GM21786 (cell line): Measurements from ENCODE around the gene AUTS2.

Experiments
- ATAC-seq: cut with Tn5 transposase; IDR thresholded peaks from one replicate; pipeline ENCODE4 v1.9.1; 2021; ENCODE audit not compliant: unreplicated experiment

Gene AUTS2

DNA sequence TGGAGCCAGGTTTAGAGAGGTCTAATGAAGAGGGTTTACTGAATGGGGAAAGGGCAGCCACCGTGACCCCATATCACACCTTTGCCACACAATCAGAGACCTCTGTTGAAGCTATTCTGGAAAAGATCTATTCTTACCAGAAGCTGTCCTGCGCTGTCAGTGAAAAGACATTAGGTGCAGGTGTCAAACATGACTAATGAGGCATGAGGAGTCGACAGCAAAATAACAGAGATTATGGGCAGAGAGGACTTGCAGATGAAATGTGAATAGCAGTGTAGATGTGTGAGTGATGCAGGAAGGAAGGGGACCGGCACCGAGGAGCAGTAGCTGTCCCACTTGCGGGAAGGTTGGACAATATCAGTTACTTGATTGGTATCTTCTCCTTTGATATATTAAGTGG is 906.0 kb downstream of the AUTS2 start:
- no peak for ATAC-seq

DNA sequence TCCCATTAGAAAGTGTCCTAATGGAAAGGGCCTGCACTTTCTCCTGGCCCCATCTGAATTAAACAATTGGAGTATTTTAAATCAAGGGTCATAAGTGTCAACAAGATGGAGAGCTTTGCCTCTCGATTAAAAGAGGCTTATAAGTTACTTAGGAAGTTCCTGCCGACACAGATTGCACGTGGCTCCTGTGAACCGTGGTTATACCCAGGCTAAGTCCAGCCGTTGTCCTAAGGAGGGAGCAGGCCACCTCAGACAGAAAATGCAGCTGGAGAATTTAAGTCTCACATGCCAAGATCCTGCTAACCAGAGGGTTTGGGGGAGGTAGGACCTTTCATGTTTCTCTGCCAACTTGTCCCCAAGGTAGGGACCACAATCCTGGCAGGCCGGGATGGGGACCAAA is 907.2 kb downstream of the AUTS2 start:
- ATAC-seq: no peak

DNA sequence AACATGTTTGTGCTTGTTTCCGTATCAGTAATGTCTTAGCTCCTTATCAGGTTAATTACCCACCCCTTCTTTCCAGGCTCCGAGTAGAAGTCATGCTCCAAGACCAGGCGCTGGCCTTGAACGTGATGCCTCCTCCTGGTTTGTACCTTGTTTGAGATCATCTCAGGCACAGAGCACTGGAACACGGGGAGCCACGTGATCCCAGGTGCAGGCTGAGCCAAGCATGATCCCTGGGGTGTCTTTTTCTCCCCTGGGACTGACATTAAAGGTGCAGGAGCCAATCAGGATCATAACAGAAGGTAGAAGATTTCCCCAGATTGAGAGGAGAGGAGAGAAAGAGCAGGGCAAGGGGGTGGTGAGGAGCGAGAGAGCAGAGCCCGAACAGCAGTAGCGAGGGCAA is 907.6 kb downstream of the AUTS2 start:
- no peak for ATAC-seq

DNA sequence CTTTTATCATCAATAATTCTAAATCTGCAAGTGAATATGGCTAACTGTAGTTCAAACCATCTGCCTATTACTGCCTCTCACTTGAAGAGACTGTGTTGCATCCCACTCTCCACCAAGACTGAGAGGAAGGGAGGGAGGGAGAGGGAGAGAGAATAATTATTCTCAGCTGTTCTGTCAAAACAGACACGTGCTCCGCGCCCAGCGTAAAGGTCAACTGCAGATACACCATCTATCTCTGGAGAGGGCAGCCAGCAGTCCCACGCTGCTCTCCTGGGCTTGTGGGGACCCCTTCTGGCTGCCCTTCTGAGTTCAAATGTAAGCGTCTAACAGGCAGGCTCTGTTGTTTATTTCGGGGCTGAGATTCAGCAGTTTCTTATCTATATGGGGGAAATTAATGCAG is 908.2 kb downstream of the AUTS2 start:
- ATAC-seq: no peak

DNA sequence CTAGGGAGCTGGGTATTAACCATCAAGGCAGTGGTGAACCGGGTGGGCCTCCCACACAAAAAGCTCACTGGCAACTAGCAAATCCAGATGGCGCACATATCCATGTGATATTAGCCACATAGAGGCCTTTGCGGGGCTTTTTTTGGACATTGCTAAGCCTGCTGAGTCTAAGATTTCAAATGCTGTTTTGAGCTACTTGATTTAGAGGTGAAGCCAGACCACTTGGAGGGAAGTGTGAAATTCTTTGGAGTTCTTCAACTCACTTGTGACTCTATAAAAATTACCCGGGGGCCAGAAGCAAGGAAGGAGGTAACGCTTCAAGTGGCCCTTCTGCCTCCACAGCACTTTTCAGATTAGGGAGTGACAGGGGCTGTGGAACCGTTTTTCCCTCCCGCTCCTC is 913.9 kb downstream of the AUTS2 start:
- no peak for ATAC-seq

DNA sequence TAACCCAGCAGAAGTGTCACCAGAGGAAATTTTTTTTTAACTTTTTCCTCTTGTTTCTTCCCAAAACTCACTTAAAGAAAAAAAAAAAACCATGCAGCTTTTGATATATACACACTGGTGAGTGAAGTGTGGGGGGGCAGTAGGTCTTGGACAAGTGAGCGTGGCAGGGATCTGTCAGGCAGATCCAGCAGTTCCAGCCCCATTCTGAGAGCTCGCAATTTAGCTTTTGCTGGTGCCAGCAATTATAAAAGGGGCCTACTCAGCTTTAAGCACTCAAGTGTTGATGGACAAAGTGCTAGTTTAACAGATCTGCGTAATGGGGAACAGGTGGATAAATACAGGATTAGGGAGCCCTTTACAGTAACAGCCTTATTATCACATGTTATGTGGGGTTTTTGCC is 914.5 kb downstream of the AUTS2 start:
- no peak for ATAC-seq

DNA sequence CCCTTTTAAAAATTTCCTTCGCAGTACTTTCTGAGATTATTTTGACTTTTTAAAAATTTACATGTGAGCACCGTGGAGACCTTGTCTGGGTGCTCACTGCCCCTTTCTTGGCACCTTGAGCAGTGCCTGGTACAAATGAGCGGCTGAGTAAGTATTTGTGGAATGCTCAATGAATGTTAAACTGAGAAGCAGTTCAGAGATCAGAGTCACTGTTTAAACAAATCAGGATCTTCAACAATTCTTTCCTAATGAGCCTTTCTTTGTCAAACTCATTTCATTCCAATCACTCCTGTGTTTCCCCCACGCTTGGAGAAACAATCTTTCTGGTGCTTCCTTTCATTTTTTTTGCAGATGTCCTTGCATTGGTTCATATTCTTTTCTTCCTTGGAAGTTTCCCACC is 922.3 kb downstream of the AUTS2 start:
- ATAC-seq: no peak

DNA sequence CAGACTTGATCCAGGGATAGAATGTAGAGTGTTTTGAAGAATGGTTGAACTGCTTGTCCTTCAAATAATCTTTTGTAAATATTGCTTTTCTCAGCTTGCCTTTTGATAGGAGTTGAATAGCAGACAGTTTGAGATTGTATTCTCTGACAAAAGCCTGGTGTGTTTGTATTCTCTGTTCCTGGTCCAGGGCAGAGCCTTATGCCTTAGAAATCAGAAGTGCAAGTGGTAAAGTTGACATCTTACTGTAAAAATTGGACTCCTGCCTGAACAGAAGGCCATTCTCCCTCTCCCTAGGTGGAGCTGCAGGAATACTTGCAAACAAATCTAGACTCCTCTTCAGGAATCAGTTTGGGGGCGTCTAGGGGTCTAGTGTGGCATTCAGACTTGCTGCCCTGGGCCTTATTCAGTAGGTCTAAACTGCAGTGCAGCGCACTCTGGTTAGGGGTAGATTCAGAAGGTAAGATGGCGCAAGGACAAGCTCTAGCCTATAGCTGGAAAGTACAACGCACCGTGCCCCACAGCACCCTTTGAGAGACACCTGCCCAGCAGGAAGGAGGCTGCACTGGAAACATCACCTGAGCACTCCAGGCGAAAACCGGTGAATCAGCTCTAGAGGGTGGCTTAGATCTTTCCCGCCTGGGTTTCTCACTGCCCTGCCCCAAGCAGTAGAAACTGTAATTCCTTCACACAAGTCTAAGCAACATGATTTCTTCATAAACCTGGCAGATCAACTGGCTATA is 925.1 kb downstream of the AUTS2 start:
- no peak for ATAC-seq

DNA sequence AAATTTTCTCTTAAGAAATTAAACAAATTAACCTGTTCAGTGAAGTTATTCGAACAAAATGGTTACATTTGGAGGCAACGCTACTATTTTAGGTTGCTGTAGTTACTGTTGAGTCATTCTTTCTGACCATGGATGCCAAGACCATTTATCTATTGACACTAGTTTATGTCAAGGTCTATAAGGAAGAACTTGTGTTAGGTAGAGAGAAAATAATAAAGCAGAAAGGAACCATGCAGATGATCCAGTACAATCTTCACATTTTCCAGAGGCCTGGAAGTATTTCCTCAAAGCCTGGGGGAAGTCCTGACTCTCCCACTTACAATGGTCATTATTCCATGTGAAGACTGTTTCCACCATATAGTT is 925.7 kb downstream of the AUTS2 start:
- ATAC-seq: no peak

DNA sequence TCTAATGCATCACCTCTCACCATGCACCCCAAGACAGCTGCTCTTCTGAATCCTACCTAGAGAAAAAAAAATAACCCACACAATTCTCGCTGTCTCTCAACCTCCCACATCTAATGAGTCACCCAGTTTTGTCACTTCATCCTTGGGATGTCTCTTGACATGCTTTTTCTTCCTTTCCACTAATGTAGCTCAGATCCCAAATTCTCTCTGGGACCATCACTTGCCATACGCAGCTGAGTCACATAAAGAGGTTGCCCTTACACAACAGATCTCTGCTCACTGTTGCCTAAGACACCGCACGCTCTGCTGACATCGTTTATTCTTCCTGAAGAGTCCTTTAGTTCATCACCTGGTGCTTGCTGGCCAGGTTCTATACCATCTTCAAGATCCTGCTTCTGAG is 927.7 kb downstream of the AUTS2 start:
- ATAC-seq: no peak

DNA sequence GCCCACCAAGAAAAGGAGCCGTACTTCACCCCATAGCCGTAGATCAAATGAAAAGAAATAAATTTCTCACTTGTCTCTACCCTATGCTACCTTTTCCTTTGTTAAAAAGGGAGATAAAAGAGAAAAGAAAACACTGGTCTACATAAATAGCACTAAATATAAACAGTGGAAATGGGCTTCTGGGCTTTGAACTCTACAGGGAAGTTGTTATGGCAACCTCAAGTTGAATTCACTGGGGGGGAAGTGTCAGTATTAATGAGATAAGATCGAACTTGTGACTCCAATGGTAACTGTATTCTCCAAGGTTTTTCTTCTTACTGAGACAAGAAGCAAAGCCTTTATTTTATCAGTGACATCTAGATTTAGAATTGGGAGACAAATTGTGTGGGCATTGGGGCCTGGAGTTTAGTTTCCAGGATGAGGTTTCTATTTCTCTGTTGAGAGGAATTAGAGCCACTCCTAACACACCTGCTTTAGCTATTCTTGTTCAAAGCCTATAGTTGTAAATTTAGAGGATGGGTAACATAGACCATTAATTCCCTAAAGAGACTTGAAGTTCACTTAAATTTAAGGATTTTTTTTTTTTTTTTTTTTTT is 929.3 kb downstream of the AUTS2 start:
- ATAC-seq: no peak

DNA sequence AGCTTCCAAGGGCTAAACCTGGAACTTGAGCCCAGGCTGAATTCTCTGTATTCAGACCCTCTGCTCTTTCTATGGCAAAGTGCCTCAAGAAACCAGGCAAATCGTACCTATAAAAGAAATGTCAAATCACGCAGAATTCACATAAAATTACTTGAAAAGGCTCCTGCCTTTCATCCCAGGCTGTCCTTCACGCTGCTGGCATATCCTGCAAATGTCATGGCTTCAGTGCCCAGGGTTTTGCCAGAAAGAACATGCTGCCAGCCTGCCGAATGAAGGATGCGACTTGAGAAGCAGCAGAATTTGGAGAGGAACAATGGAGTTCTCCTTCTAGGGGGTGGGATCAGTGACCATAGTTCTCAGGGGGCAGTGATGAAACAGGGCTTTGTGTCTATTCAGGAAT is 931.2 kb downstream of the AUTS2 start:
- no peak for ATAC-seq

DNA sequence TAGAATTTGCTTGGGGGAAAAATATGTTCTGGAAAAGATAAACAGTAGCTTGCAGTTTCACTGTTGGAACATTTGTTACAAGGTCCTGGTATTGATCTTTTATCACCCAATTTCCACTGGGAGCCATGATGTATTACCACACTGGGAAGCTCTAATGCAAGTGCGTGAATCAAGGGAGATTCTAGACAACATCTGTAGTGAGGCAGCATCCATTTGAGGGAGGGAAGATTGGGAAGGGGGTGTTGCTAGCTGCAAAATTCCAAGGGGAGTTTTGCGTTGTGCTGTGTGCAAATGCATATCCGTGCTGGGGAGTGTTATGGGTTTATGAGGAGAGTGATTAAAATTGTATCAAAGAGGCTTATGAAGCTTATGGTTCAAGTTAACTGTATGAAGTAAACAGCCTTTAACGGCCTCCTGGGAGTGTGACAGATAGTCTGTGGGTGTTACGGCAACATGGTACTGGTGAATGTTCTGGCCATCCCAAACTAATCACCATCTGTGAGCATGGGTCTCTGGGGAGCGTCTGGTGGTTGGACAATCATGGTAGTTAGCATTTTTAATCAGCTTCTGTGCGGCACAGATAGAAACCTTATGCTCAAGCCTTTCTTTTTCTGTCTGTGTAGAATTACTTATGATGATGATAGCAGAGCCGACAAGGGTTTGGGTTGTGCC is 931.8 kb downstream of the AUTS2 start:
- ATAC-seq: no peak

DNA sequence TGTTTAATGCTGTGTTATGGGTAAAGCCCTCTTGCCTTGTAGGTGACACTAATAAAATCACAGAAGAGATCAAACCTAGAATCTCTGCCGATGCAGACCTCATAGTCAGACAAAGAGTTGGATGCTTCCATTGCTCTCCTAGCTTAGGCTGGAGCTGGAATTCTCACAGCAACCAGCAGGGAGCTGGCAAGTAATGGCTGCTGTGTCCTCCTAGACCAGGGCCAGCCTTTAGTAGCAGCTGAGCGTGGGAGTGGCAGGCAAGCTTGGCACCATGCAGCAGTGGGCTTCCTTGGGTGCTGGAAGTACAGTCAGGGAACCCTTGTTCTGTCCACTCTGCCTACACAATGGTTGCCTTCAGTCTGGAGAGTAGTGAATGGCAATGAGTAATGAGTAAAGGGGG is 935.3 kb downstream of the AUTS2 start:
- no peak for ATAC-seq

DNA sequence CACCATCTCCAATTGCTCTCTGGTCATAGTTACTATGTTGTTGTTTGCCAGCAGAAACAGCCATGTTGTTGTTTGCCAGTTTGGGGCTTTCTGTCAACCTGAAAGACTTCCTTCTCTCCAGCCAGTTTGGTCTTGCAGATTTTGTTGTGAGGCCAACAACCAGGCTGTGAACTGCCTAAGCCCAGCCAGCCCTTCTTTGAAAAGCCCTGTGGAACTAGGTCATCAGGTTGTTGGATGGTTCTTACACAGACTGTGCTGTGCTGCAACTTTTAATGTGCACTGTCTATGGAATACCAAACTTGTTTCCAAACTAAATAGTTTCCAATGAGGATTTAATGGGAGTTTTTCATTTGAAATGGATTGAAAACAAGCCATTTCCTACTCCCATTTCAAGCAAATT is 940.9 kb downstream of the AUTS2 start:
- no peak for ATAC-seq

DNA sequence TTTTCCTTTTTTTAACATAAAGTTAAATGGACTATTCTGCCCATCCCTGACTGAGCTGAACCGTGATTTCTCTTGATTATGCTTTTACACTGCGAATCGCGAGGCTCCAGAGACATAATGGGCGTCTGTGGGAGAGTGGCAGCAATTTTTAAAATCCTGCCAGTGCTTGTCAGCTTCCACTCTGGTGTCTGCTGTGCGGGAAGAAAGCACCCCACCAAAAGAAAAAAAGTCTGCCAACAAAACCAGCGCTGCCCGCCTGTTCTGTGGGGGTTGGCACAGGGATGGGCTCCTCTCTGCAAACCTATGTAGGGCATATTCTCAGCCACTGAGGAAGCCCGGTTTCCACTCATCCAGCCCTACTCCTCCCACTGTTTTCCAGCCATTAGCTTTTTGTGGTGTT is 941.3 kb downstream of the AUTS2 start:
- no peak for ATAC-seq

DNA sequence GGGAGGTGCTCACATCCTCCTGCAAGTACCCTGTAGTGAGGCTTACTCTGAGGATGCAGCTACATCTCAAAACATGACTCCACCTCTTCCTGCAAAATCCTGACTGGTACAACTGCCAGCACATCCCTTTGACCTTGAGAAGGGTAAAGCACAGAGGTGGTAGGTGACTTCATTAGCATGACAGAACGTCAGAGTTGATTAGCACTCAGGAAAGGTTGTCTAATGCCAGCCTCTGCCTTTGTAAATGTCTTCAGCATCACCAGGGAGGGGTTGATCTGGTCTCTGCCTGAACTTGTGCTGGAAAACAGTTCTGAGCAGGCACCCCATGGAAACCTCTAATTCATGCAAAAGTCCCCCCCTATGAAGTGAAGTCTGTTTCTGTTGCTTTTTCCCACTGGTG is 942.4 kb downstream of the AUTS2 start:
- ATAC-seq: no peak

DNA sequence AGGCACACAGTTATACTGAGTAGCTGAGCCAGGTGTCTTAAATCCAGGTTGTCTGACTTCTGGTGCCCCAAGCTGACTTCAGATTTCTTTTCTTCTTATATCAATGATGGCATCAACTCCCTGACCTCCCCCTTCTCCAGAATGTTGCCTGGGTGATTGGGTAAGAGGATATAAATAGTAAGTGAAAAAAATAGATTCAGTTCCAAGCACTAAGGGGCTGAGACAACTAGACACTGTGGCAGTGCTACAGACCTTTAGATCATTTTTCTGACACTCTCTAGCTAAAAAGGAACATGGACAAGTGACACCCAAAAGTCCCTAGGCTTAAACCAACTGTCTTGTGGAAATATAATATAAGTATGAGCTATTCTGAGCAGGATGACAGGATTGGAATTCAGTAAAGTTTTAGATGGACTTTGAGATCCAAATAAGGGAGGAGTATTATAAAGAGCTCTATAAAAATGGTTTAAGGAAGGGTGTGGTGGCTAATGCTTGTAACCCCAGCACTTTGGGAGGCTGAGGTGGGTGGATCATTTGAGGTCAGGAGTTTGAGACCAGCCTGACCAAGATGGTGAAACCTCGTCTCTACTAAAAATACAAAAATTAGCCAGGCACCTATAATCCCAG is 944.6 kb downstream of the AUTS2 start:
- ATAC-seq: no peak

DNA sequence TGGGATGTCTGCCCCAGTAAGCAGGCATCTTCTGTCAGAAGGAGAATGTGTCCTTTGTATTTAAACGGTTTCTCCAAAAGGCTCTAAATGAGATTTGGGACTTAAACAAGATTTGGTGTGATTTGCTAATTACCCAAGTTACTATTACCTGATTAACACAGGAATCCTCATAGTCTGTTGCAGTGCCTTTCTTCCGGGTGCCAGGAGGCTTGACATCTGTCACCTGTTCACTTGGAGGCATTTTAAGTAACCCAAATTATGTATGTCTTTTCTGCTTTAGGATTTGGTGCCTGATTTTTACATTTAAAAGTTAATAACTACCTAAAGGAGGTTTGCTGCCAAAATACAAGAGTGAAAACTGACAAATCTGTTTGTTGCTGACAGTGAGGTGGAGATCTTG is 945.7 kb downstream of the AUTS2 start:
- ATAC-seq: no peak

DNA sequence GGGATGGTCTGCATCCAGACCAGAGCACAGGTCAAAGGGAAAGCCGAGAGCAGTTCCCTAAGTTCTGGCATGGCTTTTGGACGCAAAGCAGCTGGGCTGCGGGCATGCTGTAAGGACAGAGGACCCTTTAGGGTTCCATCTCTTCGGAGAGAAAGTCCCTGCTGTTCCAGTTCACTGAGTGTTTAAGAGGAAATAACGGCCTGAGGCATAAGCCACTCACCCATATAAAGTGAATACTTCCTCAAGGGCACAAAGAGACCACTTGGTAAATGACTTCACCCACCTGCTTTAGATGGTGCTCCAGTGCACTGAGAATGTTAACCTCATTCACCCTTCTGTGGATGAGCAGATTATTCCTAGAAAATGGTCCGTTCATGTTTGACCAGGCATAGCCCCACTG is 946.9 kb downstream of the AUTS2 start:
- no peak for ATAC-seq

DNA sequence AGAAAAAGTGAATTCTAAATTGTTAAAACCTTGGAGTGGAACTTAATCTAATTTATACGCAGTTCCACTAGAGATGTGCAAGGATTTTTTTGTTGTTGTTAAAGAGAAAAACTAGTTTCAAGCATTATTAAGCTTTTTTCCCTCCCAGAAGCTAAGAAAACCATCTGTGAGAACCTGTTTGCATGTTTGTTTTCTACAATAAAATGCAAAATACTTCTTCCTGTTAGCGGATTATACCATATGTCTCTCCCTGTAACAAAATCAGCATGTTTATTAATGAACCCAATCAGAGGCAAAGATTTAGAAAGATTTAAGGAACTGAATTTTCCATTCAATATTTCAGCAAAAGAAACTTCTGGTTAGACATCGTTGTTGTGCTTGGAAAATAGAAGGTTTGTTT is 953.9 kb downstream of the AUTS2 start:
- ATAC-seq: no peak

DNA sequence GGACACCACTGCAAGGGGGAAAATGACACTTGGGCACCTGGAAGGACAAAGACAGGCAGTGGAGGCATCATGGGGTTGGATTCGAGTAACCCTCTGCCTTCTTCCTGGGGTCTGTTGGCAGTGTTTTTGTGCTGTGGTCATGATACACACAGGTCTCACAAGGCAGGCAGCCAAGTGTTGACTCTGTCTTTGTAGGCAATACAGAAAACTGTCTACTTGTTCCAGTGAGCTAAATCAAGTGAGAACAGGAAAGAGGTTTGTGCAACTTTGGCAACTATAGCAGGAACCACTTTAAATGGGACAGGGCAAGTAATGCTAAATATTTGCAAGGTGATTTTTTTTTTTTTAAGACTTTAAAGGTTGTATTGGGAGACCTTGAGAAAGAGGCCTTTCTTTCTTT is 955.1 kb downstream of the AUTS2 start:
- no peak for ATAC-seq
